ENCODE data around the gene LAMC3.

Gene LAMC3

DNA sequence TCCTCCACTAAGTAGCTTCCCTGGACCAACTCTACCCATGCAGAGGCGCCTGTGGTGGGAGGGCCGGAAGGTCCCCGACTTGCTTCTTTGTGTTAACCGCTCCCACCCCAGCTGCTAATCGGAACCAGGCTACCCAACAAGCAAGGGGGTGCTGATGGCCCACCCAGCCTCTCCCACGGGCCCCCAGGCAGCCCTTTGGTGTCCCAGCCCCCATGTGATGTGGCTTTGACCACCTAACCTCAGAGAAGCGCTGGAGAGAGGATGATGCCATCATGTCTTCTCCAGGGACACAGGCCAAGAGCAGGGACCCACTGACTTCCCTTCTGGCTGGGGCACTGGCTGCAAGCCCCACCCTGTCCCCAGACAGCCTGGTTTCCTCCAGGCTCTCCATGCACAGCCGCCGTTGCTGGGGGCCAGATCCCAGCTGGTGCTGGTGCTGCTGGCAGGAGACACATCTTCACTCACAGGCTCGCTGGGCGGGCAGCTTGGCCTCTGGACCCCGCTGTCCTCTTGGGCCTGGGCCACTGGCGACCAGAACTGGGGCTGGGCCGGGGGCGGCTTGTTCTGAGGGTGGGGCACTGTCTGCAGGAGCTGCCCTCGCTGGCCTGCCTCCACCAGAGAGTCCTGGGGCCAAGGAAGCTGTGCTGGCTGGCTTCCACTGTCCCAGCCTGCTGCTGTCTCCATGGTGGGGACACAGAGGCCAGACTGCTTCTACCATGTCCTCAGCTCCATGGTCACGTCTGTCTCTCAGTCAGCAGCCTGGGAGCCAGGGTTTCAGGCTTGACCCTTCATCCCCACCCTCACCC, 27.8 kb downstream of the LAMC3 start:
- no peak overlapping the region for H3K27ac ChIP-seq (ENCODE audit: low read length)
- H3K4me3 ChIP-seq (ENCODE audit: low read length): no peak overlapping the region
- H3K9ac ChIP-seq (ENCODE audit: low read length): no peak overlapping the region
- no peaks in the 10 kb centered on the region for H3K4me1 ChIP-seq (ENCODE audit: control insufficient read depth, low read depth, low read length)
- no peaks in the 10 kb centered on the region for H3K27me3 ChIP-seq (ENCODE audit: control insufficient read depth, insufficient read depth, low read length)
- H3K36me3 ChIP-seq (ENCODE audit: control insufficient read depth, low read depth, low read length): no peaks in the 10 kb centered on the region
- no peaks in the 10 kb centered on the region for H3K9me3 ChIP-seq (ENCODE audit: control insufficient read depth, low read depth, low read length)

- H3K36me3 ChIP-seq (ENCODE audit: control insufficient read depth, low read depth, low read length): peaks cover 2% of the 10 kb centered on the region
- no peak overlapping the region for H3K4me3 ChIP-seq (ENCODE audit: low read length)
- no peaks in the 10 kb centered on the region for H3K27me3 ChIP-seq (ENCODE audit: control insufficient read depth, insufficient read depth, low read length)
- H3K4me1 ChIP-seq (ENCODE audit: control insufficient read depth, low read depth, low read length): no peaks in the 10 kb centered on the region
- H3K27ac ChIP-seq (ENCODE audit: low read length): no peak overlapping the region
- no peak overlapping the region for H3K9ac ChIP-seq (ENCODE audit: low read length)
- H3K9me3 ChIP-seq (ENCODE audit: control insufficient read depth, low read depth, low read length): no peaks in the 10 kb centered on the region
Measured at GRCh38 chr9:131037335-131038255, 28.6 kb downstream of the LAMC3 start.

GRCh38 chr9:131038256-131039128, 29.5 kb downstream of the LAMC3 start:
- Histone ChIP-seq H3K36me3 (ENCODE audit: control insufficient read depth, low read depth, low read length) (peaks cover 3% of the 10 kb centered on the region), H3K9me3 (ENCODE audit: control insufficient read depth, low read depth, low read length) (no peaks in the 10 kb centered on the region), H3K4me3 (ENCODE audit: low read length) (no peak overlapping the region), H3K4me1 (ENCODE audit: control insufficient read depth, low read depth, low read length) (no peaks in the 10 kb centered on the region), H3K9ac (ENCODE audit: low read length) (no peak overlapping the region), H3K27ac (ENCODE audit: low read length) (no peak overlapping the region), H3K27me3 (ENCODE audit: control insufficient read depth, insufficient read depth, low read length) (no peaks in the 10 kb centered on the region)

DNA sequence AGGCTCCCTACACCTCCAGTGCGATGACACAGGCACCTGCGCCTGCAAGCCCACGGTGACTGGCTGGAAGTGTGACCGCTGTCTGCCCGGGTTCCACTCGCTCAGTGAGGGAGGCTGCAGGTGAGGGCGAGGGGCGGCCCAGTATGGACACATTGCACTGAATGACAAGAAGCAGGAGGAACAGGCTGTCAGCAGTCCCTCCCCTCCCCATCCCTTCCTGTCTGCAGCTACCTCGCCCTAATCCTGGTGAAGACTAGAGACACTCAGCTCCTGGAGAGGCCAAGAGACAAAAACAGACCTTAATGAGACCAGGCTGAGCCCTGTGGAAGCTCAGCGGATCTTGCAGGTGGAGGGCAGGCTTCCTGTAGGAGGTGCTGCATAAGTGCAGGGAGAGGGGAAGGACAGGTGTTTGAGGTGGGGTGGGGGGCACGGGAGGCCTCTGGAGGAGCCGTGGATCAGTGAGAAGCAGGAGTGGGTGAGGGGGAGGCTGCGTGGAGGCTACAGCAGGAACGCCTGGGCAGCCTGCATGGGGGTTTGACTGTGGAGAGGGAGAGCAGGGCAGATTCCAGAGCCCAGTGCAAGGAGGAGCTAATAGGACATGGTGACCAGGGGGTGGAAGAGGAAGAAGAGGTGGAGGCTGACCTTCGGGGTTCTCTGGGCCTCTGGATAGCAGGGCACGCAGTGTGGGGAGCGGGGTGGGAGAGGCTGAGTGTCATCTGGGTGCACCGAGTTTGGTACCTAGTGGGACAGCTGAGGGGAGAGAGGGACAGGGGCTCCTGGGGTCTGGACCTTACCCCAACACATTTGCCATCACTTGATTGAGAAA, 30.4 kb downstream of the LAMC3 start:
- Histone ChIP-seq H3K9me3 (ENCODE audit: control insufficient read depth, low read depth, low read length) (no peaks in the 10 kb centered on the region), H3K4me1 (ENCODE audit: control insufficient read depth, low read depth, low read length) (no peaks in the 10 kb centered on the region), H3K27ac (ENCODE audit: low read length) (no peak overlapping the region), H3K36me3 (ENCODE audit: control insufficient read depth, low read depth, low read length) (peaks cover 3% of the 10 kb centered on the region), H3K9ac (ENCODE audit: low read length) (no peak overlapping the region), H3K27me3 (ENCODE audit: control insufficient read depth, insufficient read depth, low read length) (no peaks in the 10 kb centered on the region), H3K4me3 (ENCODE audit: low read length) (no peak overlapping the region)

- H3K4me3 ChIP-seq (ENCODE audit: low read length): no peak overlapping the region
Measured at GRCh38 chr9:131042666-131043065, 33.7 kb downstream of the LAMC3 start.

DNA sequence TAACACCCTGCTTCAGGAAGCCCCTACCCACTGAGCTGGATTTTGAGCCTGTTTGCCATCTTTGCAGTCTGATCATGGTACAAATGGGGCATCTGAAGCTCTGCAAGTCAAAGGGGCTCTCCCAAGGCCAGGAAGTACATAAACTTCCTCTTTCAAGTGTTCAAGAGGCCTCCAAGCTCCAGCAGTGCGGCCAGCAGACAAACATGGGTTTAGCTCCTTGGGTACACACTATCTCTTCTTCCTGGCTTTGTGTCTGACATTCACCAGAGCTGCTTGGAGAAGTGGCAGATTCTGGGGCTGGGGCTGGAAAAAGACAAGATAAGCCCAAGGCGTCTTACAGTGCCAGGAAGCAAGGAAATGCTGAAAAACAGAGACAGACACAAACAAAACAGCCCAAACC, 34.1 kb downstream of the LAMC3 start:
- H3K9ac ChIP-seq (ENCODE audit: low read length): no peak overlapping the region
- peaks cover 3% of the 10 kb centered on the region for H3K36me3 ChIP-seq (ENCODE audit: control insufficient read depth, low read depth, low read length)
- no peaks in the 10 kb centered on the region for H3K27me3 ChIP-seq (ENCODE audit: control insufficient read depth, insufficient read depth, low read length)

More at GRCh38 chr9:131042666-131043065, 33.7 kb downstream of the LAMC3 start:
- H3K9ac ChIP-seq (ENCODE audit: low read length): no peak overlapping the region
- no peaks in the 10 kb centered on the region for H3K27me3 ChIP-seq (ENCODE audit: control insufficient read depth, insufficient read depth, low read length)
- peaks cover 3% of the 10 kb centered on the region for H3K36me3 ChIP-seq (ENCODE audit: control insufficient read depth, low read depth, low read length)
- no peak overlapping the region for H3K27ac ChIP-seq (ENCODE audit: low read length)
- no peaks in the 10 kb centered on the region for H3K9me3 ChIP-seq (ENCODE audit: control insufficient read depth, low read depth, low read length)
- no peaks in the 10 kb centered on the region for H3K4me1 ChIP-seq (ENCODE audit: control insufficient read depth, low read depth, low read length)

GRCh38 chr9:131043646-131044045, 34.7 kb downstream of the LAMC3 start:
- Histone ChIP-seq H3K27me3 (ENCODE audit: control insufficient read depth, insufficient read depth, low read length) (no peaks in the 10 kb centered on the region), H3K36me3 (ENCODE audit: control insufficient read depth, low read depth, low read length) (peaks cover 3% of the 10 kb centered on the region), H3K27ac (ENCODE audit: low read length) (no peak overlapping the region), H3K4me1 (ENCODE audit: control insufficient read depth, low read depth, low read length) (no peaks in the 10 kb centered on the region), H3K9me3 (ENCODE audit: control insufficient read depth, low read depth, low read length) (no peaks in the 10 kb centered on the region), H3K4me3 (ENCODE audit: low read length) (no peak overlapping the region), H3K9ac (ENCODE audit: low read length) (no peak overlapping the region)

More for the DNA sequence above, 34.1 kb downstream of the LAMC3 start:
- no peak overlapping the region for H3K27ac ChIP-seq (ENCODE audit: low read length)
- no peaks in the 10 kb centered on the region for H3K9me3 ChIP-seq (ENCODE audit: control insufficient read depth, low read depth, low read length)
- no peak overlapping the region for H3K4me3 ChIP-seq (ENCODE audit: low read length)
- H3K4me1 ChIP-seq (ENCODE audit: control insufficient read depth, low read depth, low read length): no peaks in the 10 kb centered on the region

DNA sequence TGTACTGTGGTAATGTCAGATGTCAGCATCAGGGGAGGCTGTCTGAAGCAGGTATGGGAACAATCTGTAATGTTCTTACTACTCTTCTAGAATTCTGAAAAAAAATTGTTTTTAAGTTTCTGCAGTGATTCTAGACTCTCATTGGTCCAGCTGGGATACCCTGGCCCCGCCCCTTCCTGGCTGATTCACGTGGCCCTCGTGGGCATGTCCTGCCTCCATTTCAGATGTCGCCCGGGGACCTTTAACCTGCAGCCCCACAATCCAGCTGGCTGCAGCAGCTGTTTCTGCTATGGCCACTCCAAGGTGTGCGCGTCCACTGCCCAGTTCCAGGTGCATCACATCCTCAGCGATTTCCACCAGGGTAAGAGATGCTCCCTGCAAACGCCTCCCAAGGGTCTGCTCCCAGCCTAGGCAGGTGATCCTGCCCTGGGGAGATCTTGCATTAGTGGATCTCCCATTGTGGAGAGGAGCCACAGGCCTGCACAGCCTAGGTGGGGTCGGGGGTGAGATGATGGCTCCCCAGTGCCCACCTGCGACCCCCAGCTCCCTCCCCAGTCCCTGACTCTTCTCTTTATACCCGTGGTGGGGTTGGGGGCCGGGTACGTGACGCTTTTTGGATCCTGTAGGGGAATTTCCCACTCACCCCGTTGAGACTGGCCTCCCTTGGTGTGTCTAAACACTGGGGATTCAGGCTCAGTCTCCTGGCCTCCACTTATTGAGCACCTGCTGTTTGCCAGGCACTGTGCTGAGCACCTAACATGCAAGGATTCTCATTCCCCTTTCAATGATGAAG, 36.5 kb downstream of the LAMC3 start:
- H3K4me3 ChIP-seq (ENCODE audit: low read length): no peak overlapping the region
- no peak overlapping the region for H3K9ac ChIP-seq (ENCODE audit: low read length)
- H3K27me3 ChIP-seq (ENCODE audit: control insufficient read depth, insufficient read depth, low read length): no peaks in the 10 kb centered on the region
- no peak overlapping the region for H3K27ac ChIP-seq (ENCODE audit: low read length)
- H3K36me3 ChIP-seq (ENCODE audit: control insufficient read depth, low read depth, low read length): peaks cover 3% of the 10 kb centered on the region
- no peaks in the 10 kb centered on the region for H3K4me1 ChIP-seq (ENCODE audit: control insufficient read depth, low read depth, low read length)
- no peaks in the 10 kb centered on the region for H3K9me3 ChIP-seq (ENCODE audit: control insufficient read depth, low read depth, low read length)

GRCh38 chr9:131046093-131046380, 37.1 kb downstream of the LAMC3 start:
- Histone ChIP-seq H3K27ac (ENCODE audit: low read length) (no peak overlapping the region), H3K27me3 (ENCODE audit: control insufficient read depth, insufficient read depth, low read length) (no peaks in the 10 kb centered on the region), H3K4me1 (ENCODE audit: control insufficient read depth, low read depth, low read length) (no peaks in the 10 kb centered on the region)

GRCh38 chr9:131046581-131047202, 37.7 kb downstream of the LAMC3 start:
- Histone ChIP-seq H3K36me3 (ENCODE audit: control insufficient read depth, low read depth, low read length) (peaks cover 3% of the 10 kb centered on the region), H3K9ac (ENCODE audit: low read length) (no peak overlapping the region), H3K4me1 (ENCODE audit: control insufficient read depth, low read depth, low read length) (no peaks in the 10 kb centered on the region), H3K4me3 (ENCODE audit: low read length) (no peak overlapping the region), H3K27me3 (ENCODE audit: control insufficient read depth, insufficient read depth, low read length) (no peaks in the 10 kb centered on the region), H3K27ac (ENCODE audit: low read length) (no peak overlapping the region), H3K9me3 (ENCODE audit: control insufficient read depth, low read depth, low read length) (no peaks in the 10 kb centered on the region)

More at GRCh38 chr9:131046093-131046380, 37.1 kb downstream of the LAMC3 start:
- H3K4me3 ChIP-seq (ENCODE audit: low read length): no peak overlapping the region
- no peak overlapping the region for H3K9ac ChIP-seq (ENCODE audit: low read length)
- H3K9me3 ChIP-seq (ENCODE audit: control insufficient read depth, low read depth, low read length): no peaks in the 10 kb centered on the region
- peaks cover 3% of the 10 kb centered on the region for H3K36me3 ChIP-seq (ENCODE audit: control insufficient read depth, low read depth, low read length)
